Neuronal stem cell (in vitro differentiated cells): Measurements from ENCODE around the gene PIAS4.
A peak's percentile ranks its signal among the peaks of the same experiment; 100 is the strongest.

Source experiments
- DNase-seq: peaks from one replicate; pipeline ENCODE4 v3.0.0-alpha.2; 2013; ENCODE audit warnings: low spot score
- H2AFZ ChIP-seq: one replicate; pipeline ENCODE4 v1.6.1; 2013; ENCODE audit warnings: mild to moderate bottlenecking, low read length, inconsistent platforms
- H2AK5ac ChIP-seq: 2 replicates; pipeline ENCODE4 v1.6.1; 2013; ENCODE audit warnings: low read depth, mild to moderate bottlenecking, inconsistent platforms, low read length, moderate library complexity, mixed read lengths
- H2BK120ac ChIP-seq: 2 replicates; pipeline ENCODE4 v1.6.1; 2013; ENCODE audit warnings: low read depth, mild to moderate bottlenecking, inconsistent platforms, low read length, moderate library complexity, mixed read lengths
- H2BK12ac ChIP-seq: one replicate; pipeline ENCODE4 v1.6.1; 2013; ENCODE audit warnings: low read length, inconsistent platforms
- H2BK15ac ChIP-seq: 2 replicates; pipeline ENCODE4 v1.6.1; 2013; ENCODE audit warnings: mild to moderate bottlenecking, low read length, inconsistent platforms, mixed read lengths
- H2BK5ac ChIP-seq: one replicate; pipeline ENCODE4 v1.6.1; 2013; ENCODE audit warnings: inconsistent platforms, mild to moderate bottlenecking, low read length, moderate library complexity
- H3K14ac ChIP-seq: one replicate; pipeline ENCODE4 v1.6.1; 2013; ENCODE audit warnings: low read length, inconsistent platforms
- H3K18ac ChIP-seq: 2 replicates; pipeline ENCODE4 v1.6.1; 2013; ENCODE audit warnings: low read length, inconsistent platforms
- H3K23ac ChIP-seq: 2 replicates; pipeline ENCODE4 v1.6.1; 2013; ENCODE audit warnings: low read depth, mild to moderate bottlenecking, mixed read lengths, low read length, inconsistent platforms; ENCODE audit not compliant: poor library complexity
- H3K27ac ChIP-seq: replicated peaks from 3 replicates; pipeline ENCODE4 v1.5.1; 2013; ENCODE audit warnings: low read length, inconsistent platforms
- H3K27me3 ChIP-seq, 3 experiments: 2 replicates each; pipeline ENCODE4 v1.6.1; 2013; ENCODE audit warnings: low read length in 3 of 3, mild to moderate bottlenecking in 2 of 3, inconsistent platforms in 1 of 3, low read depth in 1 of 3, mixed read lengths in 1 of 3, moderate library complexity in 1 of 3; ENCODE audit not compliant: control insufficient read depth in 3 of 3, insufficient read depth in 3 of 3
- H3K36me3 ChIP-seq, 2 donors: replicated peaks in 1 of 2; 2 replicates each; pipeline ENCODE4 v1.6.1; 2013; ENCODE audit warnings: low read length in 2 of 2; ENCODE audit not compliant: control insufficient read depth in 2 of 2, insufficient read depth in 2 of 2
- H3K4ac ChIP-seq: 2 replicates; pipeline ENCODE4 v1.6.1; 2013; ENCODE audit warnings: inconsistent platforms, mild to moderate bottlenecking, low read length, moderate library complexity
- H3K4me1 ChIP-seq, 2 donors: 1 replicate in 1 of 2; 2 replicates in 1 of 2; pipeline ENCODE4 v1.6.1; 2013; ENCODE audit warnings: low read length in 2 of 2, low read depth in 1 of 2; ENCODE audit not compliant: control insufficient read depth in 2 of 2, insufficient read depth in 1 of 2
- H3K4me2 ChIP-seq: one replicate; pipeline ENCODE4 v1.6.1; 2013; ENCODE audit warnings: mild to moderate bottlenecking, low read length, inconsistent platforms; ENCODE audit not compliant: insufficient read depth, poor library complexity, severe bottlenecking
- H3K4me3 ChIP-seq, 2 donors: 2 replicates each; pipeline ENCODE4 v1.5.1; 2013; ENCODE audit warnings: low read length in 2 of 2, mild to moderate bottlenecking in 2 of 2, inconsistent platforms in 1 of 2, moderate library complexity in 1 of 2
- H3K79me1 ChIP-seq: one replicate; pipeline ENCODE4 v1.6.1; 2013; ENCODE audit warnings: low read depth, mild to moderate bottlenecking, inconsistent platforms, low read length, moderate library complexity
- H3K9ac ChIP-seq: one replicate; pipeline ENCODE4 v1.6.1; 2013; ENCODE audit warnings: mild to moderate bottlenecking, low read depth, low read length, inconsistent platforms; ENCODE audit not compliant: poor library complexity
- H3K9me3 ChIP-seq, 2 donors: replicated peaks in 1 of 2; 2 replicates each; pipeline versions ENCODE3 to v1.6.1; 2013; ENCODE audit warnings: low read length in 2 of 2, mild to moderate bottlenecking in 2 of 2, inconsistent platforms in 1 of 2, low read depth in 1 of 2, mixed read lengths in 1 of 2, moderate library complexity in 1 of 2; ENCODE audit not compliant: control insufficient read depth in 2 of 2, insufficient read depth in 1 of 2
- H4K8ac ChIP-seq: one replicate; pipeline ENCODE4 v1.6.1; 2013; ENCODE audit warnings: low read depth, mild to moderate bottlenecking, inconsistent platforms, low read length, moderate library complexity
- H4K91ac ChIP-seq: one replicate; pipeline ENCODE4 v1.6.1; 2013; ENCODE audit warnings: low read length, low read depth, mild to moderate bottlenecking, inconsistent platforms; ENCODE audit not compliant: poor library complexity
- WGBS, 2 donors: extraction: QIAGEN DNeasy Blood & Tissue Kit; methylation state at CpG; one replicate each; pipeline ENCODE4 v1.1.7; 2013; ENCODE audit warnings: missing lambda C conversion rate in 2 of 2, mixed read lengths in 1 of 2; ENCODE audit not compliant: insufficient read length in 2 of 2, insufficient replicate concordance in 1 of 2; ENCODE audit errors: extremely low coverage in 2 of 2; 5-methylcytosine and 5-hydroxymethylcytosine counted together

The PIAS4 gene

GRCh38 chr19:4018775-4019504 is 11.4 kb downstream of the PIAS4 start:
- Histone ChIP-seq H3K36me3 (peaks cover 27 to 79% of the 10 kb centered on the region in 2 donors), H3K4me1 (no peaks in the 10 kb centered on the region), H4K91ac (no peak overlapping the region), H3K4me2 (no peak overlapping the region), H3K23ac (no peak overlapping the region), H3K14ac (no peak overlapping the region), H3K79me1 (peaks cover 35% of the 10 kb centered on the region), H3K9ac (peak overlapping the region; percentile 77), H3K4ac (no peak overlapping the region), H2BK12ac (no peak overlapping the region), H2BK120ac (no peak overlapping the region), H3K27me3 (no peaks in the 10 kb centered on the region), H4K8ac (no peak overlapping the region), H2BK5ac (no peak overlapping the region), H2BK15ac (no peak overlapping the region), H3K27ac (no peak overlapping the region), H3K18ac (no peak overlapping the region), H2AFZ (no peak overlapping the region), H3K9me3 (no peaks in the 10 kb centered on the region), H2AK5ac (no peak overlapping the region), H3K4me3 (no peak overlapping the region)
- WGBS, 2 donors: no CpG with 5 or more reads among the region's 19 CpGs
- DNase-seq: no peak

GRCh38 chr19:4019578-4019977 is 12.0 kb downstream of the PIAS4 start:
- Histone ChIP-seq H3K4me1 (no peaks in the 10 kb centered on the region), H2AK5ac (no peak overlapping the region), H3K79me1 (peaks cover 35% of the 10 kb centered on the region), H3K18ac (no peak overlapping the region), H3K4me3 (no peak overlapping the region), H2AFZ (no peak overlapping the region), H3K27ac (no peak overlapping the region), H2BK5ac (no peak overlapping the region), H3K9me3 (no peaks in the 10 kb centered on the region), H3K23ac (peak overlapping the region; percentile 65), H3K4me2 (no peak overlapping the region), H4K91ac (no peak overlapping the region), H3K27me3 (no peaks in the 10 kb centered on the region), H3K9ac (peak overlapping the region; percentile 77), H2BK15ac (no peak overlapping the region), H3K36me3 (peaks cover 27 to 79% of the 10 kb centered on the region in 2 donors), H4K8ac (no peak overlapping the region), H3K14ac (no peak overlapping the region), H2BK120ac (no peak overlapping the region), H2BK12ac (no peak overlapping the region), H3K4ac (no peak overlapping the region)
- DNase-seq: no peak
- WGBS, 2 donors: no CpG with 5 or more reads among the region's 17 CpGs

- no peaks in the 10 kb centered on the region for H3K27me3 ChIP-seq
- H2BK12ac ChIP-seq: no peak overlapping the region
- no peak overlapping the region for H4K8ac ChIP-seq
- no peak overlapping the region for H3K4me2 ChIP-seq
- no peak overlapping the region for H2AK5ac ChIP-seq
- H3K27ac ChIP-seq: no peak overlapping the region
- H3K36me3 ChIP-seq: peaks cover 21 to 74% of the 10 kb centered on the region in 2 donors
- no peak overlapping the region for H3K18ac ChIP-seq
- H3K4me3 ChIP-seq: no peak overlapping the region
- no peaks in the 10 kb centered on the region for H3K4me1 ChIP-seq
- H2BK5ac ChIP-seq: no peak overlapping the region
- no peak overlapping the region for H2BK15ac ChIP-seq
- no peak for DNase-seq
- no peak overlapping the region for H3K9ac ChIP-seq
- H2BK120ac ChIP-seq: no peak overlapping the region
- H3K4ac ChIP-seq: no peak overlapping the region
- no peak overlapping the region for H3K23ac ChIP-seq
- peaks cover 0 to 4% of the 10 kb centered on the region in 2 donors for H3K9me3 ChIP-seq
- no peak overlapping the region for H2AFZ ChIP-seq
- peaks cover 18% of the 10 kb centered on the region for H3K79me1 ChIP-seq
- WGBS, 2 donors: no CpG with 5 or more reads among the region's 34 CpGs
- no peak overlapping the region for H3K14ac ChIP-seq
- H4K91ac ChIP-seq: no peak overlapping the region
Observed at GRCh38 chr19:4023600-4024398, 16.3 kb downstream of the PIAS4 start.

- no peak for DNase-seq
- no peak overlapping the region for H4K91ac ChIP-seq
- H2BK120ac ChIP-seq: no peak overlapping the region
- H3K4me3 ChIP-seq: no peak overlapping the region
- peaks cover 21 to 73% of the 10 kb centered on the region in 2 donors for H3K36me3 ChIP-seq
- no peak overlapping the region for H3K9ac ChIP-seq
- H2BK15ac ChIP-seq: no peak overlapping the region
- no peak overlapping the region for H2BK5ac ChIP-seq
- no peaks in the 10 kb centered on the region for H3K27me3 ChIP-seq
- no peak overlapping the region for H3K27ac ChIP-seq
- H4K8ac ChIP-seq: no peak overlapping the region
- no peak overlapping the region for H3K4ac ChIP-seq
- H3K18ac ChIP-seq: no peak overlapping the region
- H3K79me1 ChIP-seq: peaks cover 11% of the 10 kb centered on the region
- H2BK12ac ChIP-seq: no peak overlapping the region
- H3K4me2 ChIP-seq: no peak overlapping the region
- H2AK5ac ChIP-seq: no peak overlapping the region
- no peaks in the 10 kb centered on the region for H3K4me1 ChIP-seq
- H3K14ac ChIP-seq: no peak overlapping the region
- no peak overlapping the region for H2AFZ ChIP-seq
- H3K9me3 ChIP-seq: peaks cover 0 to 4% of the 10 kb centered on the region in 2 donors
- H3K23ac ChIP-seq: no peak overlapping the region
- no CpG with 5 or more reads among the region's 11 CpGs for WGBS, 2 donors
Observed at GRCh38 chr19:4025317-4025716, 17.8 kb downstream of the PIAS4 start.
